HG02798 (cell line): Measurements from ENCODE around the gene HAO2.
A peak's percentile ranks its signal among the peaks of the same experiment; 100 is the strongest.
"Not testable (repeated sequence)": the region's sequence is repeated elsewhere in the genome, so short reads cannot be mapped to it uniquely, and the experiment has no call there.

Source experiments
- ATAC-seq: cut with Tn5 transposase; IDR thresholded peaks from one replicate; pipeline ENCODE4 v1.9.1; 2021; ENCODE audit warnings: mild to moderate bottlenecking; ENCODE audit not compliant: unreplicated experiment, poor library complexity

HAO2 gene

GRCh38 chr1:119341372-119341947, 27.1 kb upstream of the HAO2 start:
- ATAC-seq = no peak

GRCh38 chr1:119345398-119345797, 23.2 kb upstream of the HAO2 start:
- no peak for ATAC-seq

GRCh38 chr1:119347858-119348257, 20.7 kb upstream of the HAO2 start:
- ATAC-seq = peak; percentile 78

GRCh38 chr1:119348941-119349340, 19.6 kb upstream of the HAO2 start:
- no peak for ATAC-seq

- ATAC-seq = not testable (repeated sequence)
Measured at GRCh38 chr1:119350866-119351265, 17.7 kb upstream of the HAO2 start.

- no peak for ATAC-seq
Measured at GRCh38 chr1:119351997-119352396, 16.6 kb upstream of the HAO2 start.

GRCh38 chr1:119353836-119354235, 14.7 kb upstream of the HAO2 start:
- ATAC-seq = no peak

GRCh38 chr1:119358636-119359035, 9.9 kb upstream of the HAO2 start:
- no peak for ATAC-seq

GRCh38 chr1:119359730-119360129, 8.9 kb upstream of the HAO2 start:
- ATAC-seq = no peak

GRCh38 chr1:119361205-119361604, 7.4 kb upstream of the HAO2 start:
- ATAC-seq = no peak

GRCh38 chr1:119361620-119362344, 6.8 kb upstream of the HAO2 start:
- no peak for ATAC-seq

- no peak for ATAC-seq
Measured at GRCh38 chr1:119363162-119363561, 5.4 kb upstream of the HAO2 start.

- ATAC-seq = no peak
Measured at GRCh38 chr1:119364640-119365039, 3.9 kb upstream of the HAO2 start.

GRCh38 chr1:119366424-119366823, 2.2 kb upstream of the HAO2 start:
- ATAC-seq = peak; percentile 66

- ATAC-seq = peak; percentile 34
Measured at GRCh38 chr1:119367432-119368124, 1.0 kb upstream of the HAO2 start.

- ATAC-seq = no peak
Measured at GRCh38 chr1:119370748-119371147, 2.2 kb downstream of the HAO2 start.

- ATAC-seq = no peak
Measured at GRCh38 chr1:119371815-119372214, 3.2 kb downstream of the HAO2 start.

GRCh38 chr1:119372503-119373086, 4.0 kb downstream of the HAO2 start:
- ATAC-seq = peak; percentile 89

- peak; percentile 35 for ATAC-seq
Measured at GRCh38 chr1:119373465-119373864, 4.9 kb downstream of the HAO2 start.

GRCh38 chr1:119374208-119374874, 5.8 kb downstream of the HAO2 start:
- peak; percentile 29 for ATAC-seq

- no peak for ATAC-seq
Measured at GRCh38 chr1:119375366-119375765, 6.8 kb downstream of the HAO2 start.
